H1 (cell line): ENCODE results near the gene ADGRF5. TPM values are rescaled to one million over a fixed set of nuclear protein-coding genes. Genes with fewer than 3 reads are reported as not detected.

Experiments used
- ATF2 ChIP-seq: IDR thresholded peaks from 2 replicates; pipeline ENCODE4 v1.6.1; 2012; ENCODE audit warnings: low read length, inconsistent platforms
- ATF3 ChIP-seq: IDR thresholded peaks from 2 replicates; pipeline ENCODE4 v1.6.1; 2011; ENCODE audit warnings: low read depth, mild to moderate bottlenecking, low read length; ENCODE audit not compliant: insufficient read depth
- GTF2F1 ChIP-seq: IDR thresholded peaks from 2 replicates; pipeline ENCODE4 v1.6.1; 2012; ENCODE audit warnings: low read depth, low read length, improper control_type of control experiment, borderline replicate concordance
- RAD21 ChIP-seq, 2 experiments: IDR thresholded peaks in 1 of 2; conservative IDR thresholded peaks in 1 of 2; 2 replicates each; pipeline ENCODE4 v1.6.1; 2011; ENCODE audit warnings: low read depth in 2 of 2, low read length in 2 of 2, improper control_type of control experiment in 1 of 2, inconsistent platforms in 1 of 2, mild to moderate bottlenecking in 1 of 2, moderate library complexity in 1 of 2
- TAF1 ChIP-seq: IDR thresholded peaks from 2 replicates; pipeline ENCODE4 v1.6.1; 2011; ENCODE audit warnings: mild to moderate bottlenecking, low read depth, low read length
- TBP ChIP-seq: IDR thresholded peaks from 2 replicates; pipeline ENCODE4 v1.6.1; 2011; ENCODE audit warnings: low read depth, low read length, improper control_type of control experiment
- polyA plus RNA-seq, 7 experiments: library from polyadenylated mRNA; depleted of rRNA in 3 of 7; stranded (reverse) in 5 of 7; unstranded in 2 of 7; fragments of >200 nt in 5 of 7; fragments of 200-250 nt in 2 of 7; gene quantifications; 1 replicate in 5 of 7; 2 replicates in 1 of 7; 4 replicates in 1 of 7; pipeline versions ENCODE4 v1.2.1 to v1.2.3, GENCODE V29; 2011 to 2013; ENCODE audit warnings: missing spikeins in 2 of 7, mixed read lengths in 2 of 7
- total RNA-seq: library from RNA; stranded (reverse); fragmentation: NEBNext Ultra II Directional; extraction: Animal tissue kit (Norgen Biotek cat#: 25700); gene quantifications from 2 replicates; pipeline ENCODE4 v1.2.1, GENCODE V29; 2021

ADGRF5 gene
- total and polyA plus RNA-seq, 2 of the 8 experiments (the other 6 are each of a cell fraction or from before 2014, with no cell fraction given) = 0.06 TPM; not detected in 1

- no peak for TF ChIP-seq GTF2F1
- TF ChIP-seq TAF1 = no peak
- no peak for TF ChIP-seq ATF3
- TF ChIP-seq TBP = no peak
- no peak for TF ChIP-seq RAD21 (IDR thresholded peaks at IDR 0.05 in 1 of 2, conservative IDR thresholded peaks at IDR 0.05 in 1 of 2; ENCODE audit: low read depth in 2 of 2, low read length in 2 of 2)
- no peak for TF ChIP-seq ATF2
Observed at GRCh38 chr6:46947497-46947896, 25.8 kb upstream of the ADGRF5 start (continued).
